GM12872 (cell line): ENCODE data around the gene TRDN.

Experiments used
- CTCF ChIP-seq: IDR thresholded peaks from 3 replicates; pipeline ENCODE4 v1.5.1; 2011; ENCODE audit warnings: low read depth, mild to moderate bottlenecking, low read length, moderate library complexity; ENCODE audit not compliant: insufficient read depth

Gene TRDN

GRCh38 chr6:123240626-123241025 lies 396.1 kb downstream of the TRDN start:
- TF ChIP-seq CTCF: no peak

GRCh38 chr6:123233336-123233735 lies 403.4 kb downstream of the TRDN start:
- no peak for TF ChIP-seq CTCF

GRCh38 chr6:123226398-123226797 lies 410.4 kb downstream of the TRDN start:
- TF ChIP-seq CTCF: no peak

GRCh38 chr6:123224077-123224476 lies 412.7 kb downstream of the TRDN start:
- TF ChIP-seq CTCF: no peak

- no peak for TF ChIP-seq CTCF
These were observed 413.3 kb downstream of the TRDN start for GRCh38 chr6:123223461-123223860.

GRCh38 chr6:123215211-123215610 lies 421.5 kb downstream of the TRDN start:
- TF ChIP-seq CTCF: no peak

- no peak for TF ChIP-seq CTCF
These were observed 422.3 kb downstream of the TRDN start for GRCh38 chr6:123214433-123214832.

GRCh38 chr6:123213921-123214320 lies 422.8 kb downstream of the TRDN start:
- no peak for TF ChIP-seq CTCF
